ENCODE measurements around the gene PLA2G6. TPM values are rescaled to one million over a fixed set of nuclear protein-coding genes. Genes with fewer than 3 reads are reported as not detected.

Gene PLA2G6
- total and polyA plus RNA-seq, 9 of the 15 experiments (the other 6 are each of a cell fraction or from before 2014, with no cell fraction given) = 0.11 to 12.2 (median 9.7) TPM

DNA sequence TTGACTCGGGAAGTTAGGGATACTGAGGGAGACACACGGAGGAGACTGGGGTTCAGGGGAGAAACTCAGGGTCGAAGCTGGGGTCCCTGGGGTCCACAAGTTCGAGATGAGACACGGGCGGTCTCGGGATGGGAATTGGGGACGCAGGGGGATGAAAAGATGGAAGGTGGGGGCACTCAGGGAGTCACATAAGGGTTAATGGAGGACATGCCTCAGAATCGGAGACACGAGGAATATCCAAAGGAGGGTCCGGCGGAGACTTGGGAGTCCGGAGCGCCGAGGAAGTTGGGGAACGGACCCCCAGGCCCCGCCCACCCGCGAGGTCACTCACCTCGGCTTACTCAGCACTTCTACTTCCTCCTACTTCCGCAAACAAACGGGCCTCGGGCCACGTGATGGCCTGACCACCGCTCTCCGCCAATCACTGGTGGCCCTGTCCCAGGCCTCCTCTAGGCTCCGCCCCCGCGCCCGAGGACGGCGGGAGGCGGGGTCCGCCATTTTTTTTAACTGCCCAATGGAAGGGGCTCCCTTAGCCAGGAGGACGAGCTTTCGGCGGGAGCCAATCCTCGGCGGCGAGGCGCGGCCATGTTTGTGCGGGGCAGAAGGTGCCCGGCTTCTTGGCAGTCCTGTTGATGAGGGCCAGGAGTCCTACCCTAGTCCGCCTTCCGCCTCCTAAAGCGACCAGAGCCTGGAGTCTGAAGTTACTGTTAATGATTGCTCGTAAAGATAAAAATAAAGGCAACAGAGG lies at the start of gene PLA2G6 (continued):
- TF ChIP-seq CBFB (CRISPR knock-in tag; IDR thresholded peaks at IDR 0.05) (no peak), NFRKB (IDR thresholded peaks at IDR 0.05; ENCODE audit: low read depth) (peak; percentile 95), ZNF217 (CRISPR knock-in tag; IDR thresholded peaks at IDR 0.05) (no peak), E2F4 (CRISPR knock-in tag; IDR thresholded peaks at IDR 0.05; ENCODE audit: low read depth) (no peak), MLLT1 (IDR thresholded peaks at IDR 0.05) (no peak), HDAC1 (IDR thresholded peaks at IDR 0.05) (no peak; a peak in 1 of 4 replicates), ZNF449 (CRISPR knock-in tag; IDR thresholded peaks at IDR 0.05) (no peak), HIVEP1 (CRISPR knock-in tag; IDR thresholded peaks at IDR 0.05) (no peak)
- TF ChIP-seq, protein P1, sequence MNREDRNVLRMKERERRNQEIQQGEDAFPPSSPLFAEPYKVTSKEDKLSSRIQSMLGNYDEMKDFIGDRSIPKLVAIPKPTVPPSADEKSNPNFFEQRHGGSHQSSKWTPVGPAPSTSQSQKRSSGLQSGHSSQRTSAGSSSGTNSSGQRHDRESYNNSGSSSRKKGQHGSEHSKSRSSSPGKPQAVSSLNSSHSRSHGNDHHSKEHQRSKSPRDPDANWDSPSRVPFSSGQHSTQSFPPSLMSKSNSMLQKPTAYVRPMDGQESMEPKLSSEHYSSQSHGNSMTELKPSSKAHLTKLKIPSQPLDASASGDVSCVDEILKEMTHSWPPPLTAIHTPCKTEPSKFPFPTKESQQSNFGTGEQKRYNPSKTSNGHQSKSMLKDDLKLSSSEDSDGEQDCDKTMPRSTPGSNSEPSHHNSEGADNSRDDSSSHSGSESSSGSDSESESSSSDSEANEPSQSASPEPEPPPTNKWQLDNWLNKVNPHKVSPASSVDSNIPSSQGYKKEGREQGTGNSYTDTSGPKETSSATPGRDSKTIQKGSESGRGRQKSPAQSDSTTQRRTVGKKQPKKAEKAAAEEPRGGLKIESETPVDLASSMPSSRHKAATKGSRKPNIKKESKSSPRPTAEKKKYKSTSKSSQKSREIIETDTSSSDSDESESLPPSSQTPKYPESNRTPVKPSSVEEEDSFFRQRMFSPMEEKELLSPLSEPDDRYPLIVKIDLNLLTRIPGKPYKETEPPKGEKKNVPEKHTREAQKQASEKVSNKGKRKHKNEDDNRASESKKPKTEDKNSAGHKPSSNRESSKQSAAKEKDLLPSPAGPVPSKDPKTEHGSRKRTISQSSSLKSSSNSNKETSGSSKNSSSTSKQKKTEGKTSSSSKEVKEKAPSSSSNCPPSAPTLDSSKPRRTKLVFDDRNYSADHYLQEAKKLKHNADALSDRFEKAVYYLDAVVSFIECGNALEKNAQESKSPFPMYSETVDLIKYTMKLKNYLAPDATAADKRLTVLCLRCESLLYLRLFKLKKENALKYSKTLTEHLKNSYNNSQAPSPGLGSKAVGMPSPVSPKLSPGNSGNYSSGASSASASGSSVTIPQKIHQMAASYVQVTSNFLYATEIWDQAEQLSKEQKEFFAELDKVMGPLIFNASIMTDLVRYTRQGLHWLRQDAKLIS (CRISPR knock-in tag; IDR thresholded peaks at IDR 0.05) = no peak
- TF ChIP-seq, protein P2, sequence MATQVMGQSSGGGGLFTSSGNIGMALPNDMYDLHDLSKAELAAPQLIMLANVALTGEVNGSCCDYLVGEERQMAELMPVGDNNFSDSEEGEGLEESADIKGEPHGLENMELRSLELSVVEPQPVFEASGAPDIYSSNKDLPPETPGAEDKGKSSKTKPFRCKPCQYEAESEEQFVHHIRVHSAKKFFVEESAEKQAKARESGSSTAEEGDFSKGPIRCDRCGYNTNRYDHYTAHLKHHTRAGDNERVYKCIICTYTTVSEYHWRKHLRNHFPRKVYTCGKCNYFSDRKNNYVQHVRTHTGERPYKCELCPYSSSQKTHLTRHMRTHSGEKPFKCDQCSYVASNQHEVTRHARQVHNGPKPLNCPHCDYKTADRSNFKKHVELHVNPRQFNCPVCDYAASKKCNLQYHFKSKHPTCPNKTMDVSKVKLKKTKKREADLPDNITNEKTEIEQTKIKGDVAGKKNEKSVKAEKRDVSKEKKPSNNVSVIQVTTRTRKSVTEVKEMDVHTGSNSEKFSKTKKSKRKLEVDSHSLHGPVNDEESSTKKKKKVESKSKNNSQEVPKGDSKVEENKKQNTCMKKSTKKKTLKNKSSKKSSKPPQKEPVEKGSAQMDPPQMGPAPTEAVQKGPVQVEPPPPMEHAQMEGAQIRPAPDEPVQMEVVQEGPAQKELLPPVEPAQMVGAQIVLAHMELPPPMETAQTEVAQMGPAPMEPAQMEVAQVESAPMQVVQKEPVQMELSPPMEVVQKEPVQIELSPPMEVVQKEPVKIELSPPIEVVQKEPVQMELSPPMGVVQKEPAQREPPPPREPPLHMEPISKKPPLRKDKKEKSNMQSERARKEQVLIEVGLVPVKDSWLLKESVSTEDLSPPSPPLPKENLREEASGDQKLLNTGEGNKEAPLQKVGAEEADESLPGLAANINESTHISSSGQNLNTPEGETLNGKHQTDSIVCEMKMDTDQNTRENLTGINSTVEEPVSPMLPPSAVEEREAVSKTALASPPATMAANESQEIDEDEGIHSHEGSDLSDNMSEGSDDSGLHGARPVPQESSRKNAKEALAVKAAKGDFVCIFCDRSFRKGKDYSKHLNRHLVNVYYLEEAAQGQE (IDR thresholded peaks at IDR 0.05; ENCODE audit: borderline replicate concordance) = peak; percentile 84
- TF ChIP-seq, protein P2 (CRISPR knock-in tag; IDR thresholded peaks at IDR 0.05; ENCODE audit: low read depth) = no peak

All from K562 (cell line).